Measurements from ENCODE around the gene MYDGF. TPM values are rescaled to one million over a fixed set of nuclear protein-coding genes. Genes with fewer than 3 reads are reported as not detected.
"Not testable (repeated sequence)": the region's sequence is repeated elsewhere in the genome, so short reads cannot be mapped to it uniquely, and the experiment has no call there.

The MYDGF gene
- total and polyA plus RNA-seq, 12 donors, result 35.9 to 159 (median 75.5) TPM

- 81 to 94% (median 92%) methylated on average over 4 to 11 of the region's 11 CpGs for WGBS, 4 donors
- H3K27me3 ChIP-seq, result no peaks in the 10 kb centered on the region
- no peaks in the 10 kb centered on the region for H3K9me3 ChIP-seq (replicated peaks in 1 of 3)
- H3K36me3 ChIP-seq (replicated peaks in 1 of 2), result peaks cover 0 to 89% of the 10 kb centered on the region in 2 donors
- H3K27ac ChIP-seq, result no peak overlapping the region
- TF ChIP-seq POLR2A (IDR thresholded peaks at IDR 0.05) (no peak), CTCF (IDR thresholded peaks at IDR 0.05) (no peak)
- intact Hi-C loops (cut with DNase I), result no loop called here
- DNase-seq, result no peak
- H3K4me3 ChIP-seq, result no peak overlapping the region
- no peaks in the 10 kb centered on the region for H3K4me1 ChIP-seq (replicated peaks in 1 of 2)
Observed at GRCh38 chr19:4687396-4687795, 17.3 kb upstream of the MYDGF start.

- Histone ChIP-seq H3K4me3 (no peak overlapping the region), H3K27me3 (no peaks in the 10 kb centered on the region), H3K4me1 (replicated peaks in 1 of 2) (no peaks in the 10 kb centered on the region), H3K27ac (no peak overlapping the region), H3K9me3 (replicated peaks in 1 of 3) (no peaks in the 10 kb centered on the region), H3K36me3 (replicated peaks in 1 of 2) (peaks cover 0 to 86% of the 10 kb centered on the region in 2 donors)
- intact Hi-C loops (cut with DNase I), result no loop called here
- TF ChIP-seq POLR2A (IDR thresholded peaks at IDR 0.05) (no peak), CTCF (IDR thresholded peaks at IDR 0.05) (no peak)
- 91 to 98% (median 97%) methylated on average over 8 to 10 of the region's 10 CpGs for WGBS, 4 donors
- no peak for DNase-seq
Observed at GRCh38 chr19:4686700-4687099, 16.6 kb upstream of the MYDGF start.

DNA sequence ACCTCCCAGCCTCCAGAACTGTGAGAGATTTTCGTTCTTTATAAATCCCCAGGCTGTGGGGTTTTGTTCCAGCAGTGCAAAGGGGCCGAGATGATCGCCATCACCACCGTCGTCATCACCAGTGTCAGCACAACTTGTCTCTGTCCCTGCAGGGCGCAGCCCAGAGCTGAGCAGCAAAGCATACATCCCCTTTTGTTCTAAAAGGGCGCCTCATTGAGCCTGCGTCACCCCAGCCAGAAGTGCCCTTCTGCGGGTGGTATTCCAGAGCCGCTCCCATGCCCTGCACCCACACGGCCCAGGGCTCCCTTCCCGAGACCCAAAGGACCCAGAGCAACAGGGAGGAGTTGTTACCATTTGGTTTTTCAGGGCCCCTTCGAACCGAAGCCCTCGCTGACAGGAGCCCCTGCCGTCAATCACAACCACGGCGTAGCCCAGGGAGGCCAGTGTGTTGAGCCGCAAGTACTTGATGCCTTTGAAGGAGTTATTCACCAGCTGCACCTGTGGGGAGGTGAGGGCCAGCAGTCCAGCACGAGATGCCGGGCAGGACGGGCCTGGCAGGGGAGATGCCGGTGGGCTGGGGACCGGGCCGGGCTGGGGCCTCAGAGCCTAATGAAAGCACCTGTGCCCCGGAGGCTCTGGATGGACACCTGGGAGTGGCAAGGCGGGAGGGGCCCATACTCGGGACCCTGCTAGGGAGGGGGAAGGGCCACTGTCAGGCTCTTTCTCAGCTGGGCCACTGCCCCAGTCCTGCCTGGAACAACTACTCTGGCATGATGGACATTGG is 14.4 kb upstream of the MYDGF start:
- no peak overlapping the region for H3K4me3 ChIP-seq
- no peak overlapping the region for H3K27ac ChIP-seq
- peaks cover 0 to 74% of the 10 kb centered on the region in 2 donors for H3K36me3 ChIP-seq (replicated peaks in 1 of 2)
- intact Hi-C loops (cut with DNase I), result no loop called here
- no peak for TF ChIP-seq POLR2A (IDR thresholded peaks at IDR 0.05)
- no peak for DNase-seq
- H3K4me1 ChIP-seq (replicated peaks in 1 of 2), result no peaks in the 10 kb centered on the region
- H3K9me3 ChIP-seq (replicated peaks in 1 of 3), result no peaks in the 10 kb centered on the region
- no peaks in the 10 kb centered on the region for H3K27me3 ChIP-seq
- WGBS, 4 donors, result 90 to 94% (median 91%) methylated on average over 19 to 28 of the region's 28 CpGs

- 93 to 97% (median 96%) methylated on average over 7 to 45 of the region's 45 CpGs for WGBS, 4 donors
Observed at GRCh38 chr19:4682417-4683200, 12.5 kb upstream of the MYDGF start.

GRCh38 chr19:4680021-4680420 is 9.9 kb upstream of the MYDGF start:
- H3K27me3 ChIP-seq; H3K27ac ChIP-seq; H3K4me1 ChIP-seq (replicated peaks in 1 of 2); H3K9me3 ChIP-seq (replicated peaks in 1 of 3); H3K4me3 ChIP-seq; DNase-seq; intact Hi-C loops (cut with DNase I): not testable (repeated sequence)
- H3K36me3 ChIP-seq (replicated peaks in 1 of 2), result peaks cover 0 to 52% of the 10 kb centered on the region in 2 donors
- WGBS, 4 donors, result 97 to 100% (median 98%) methylated on average over 7 of the region's 7 CpGs

More at GRCh38 chr19:4682417-4683200, 12.5 kb upstream of the MYDGF start:
- Histone ChIP-seq H3K36me3 (replicated peaks in 1 of 2) (peaks cover 0 to 58% of the 10 kb centered on the region in 2 donors), H3K4me1 (replicated peaks in 1 of 2) (no peaks in the 10 kb centered on the region), H3K9me3 (replicated peaks in 1 of 3) (no peaks in the 10 kb centered on the region), H3K4me3 (no peak overlapping the region), H3K27ac (no peak overlapping the region), H3K27me3 (no peaks in the 10 kb centered on the region)
- TF ChIP-seq POLR2A (IDR thresholded peaks at IDR 0.05), result no peak
- TF ChIP-seq CTCF (IDR thresholded peaks at IDR 0.05), result no peak
- intact Hi-C loops (cut with DNase I), result no loop called here
- no peak for DNase-seq

Measured in adrenal gland (tissue), 12 donors.